Colon (tissue), 2 donors: ENCODE results near the gene HOXD11.

ENCODE experiments used
- FAIRE-seq: peaks from 2 replicates; lab custom pipeline; 2012; peaks lifted over from hg19 to GRCh38; lab: Jason Lieb, UNC
- donor health status: control.
- donor health status: control.

Gene HOXD11

DNA sequence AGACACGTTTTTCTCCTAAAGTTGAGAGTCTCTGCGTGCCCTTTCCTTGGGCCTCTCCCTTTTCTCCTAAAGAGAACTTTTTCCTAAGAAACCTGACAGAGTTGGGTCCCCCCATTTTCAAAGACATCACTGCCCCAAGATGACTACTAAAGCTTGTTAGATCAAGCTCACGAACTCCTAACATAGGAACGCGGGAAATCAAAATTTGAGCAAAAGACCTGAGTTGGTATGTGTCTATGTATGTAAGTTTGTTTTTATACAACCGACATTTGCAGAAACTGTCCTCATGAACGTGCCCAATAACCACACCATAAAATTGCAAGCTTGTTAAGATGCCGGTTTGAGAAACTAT, 13.2 kb upstream of the HOXD11 start:
- no peak for FAIRE-seq

DNA sequence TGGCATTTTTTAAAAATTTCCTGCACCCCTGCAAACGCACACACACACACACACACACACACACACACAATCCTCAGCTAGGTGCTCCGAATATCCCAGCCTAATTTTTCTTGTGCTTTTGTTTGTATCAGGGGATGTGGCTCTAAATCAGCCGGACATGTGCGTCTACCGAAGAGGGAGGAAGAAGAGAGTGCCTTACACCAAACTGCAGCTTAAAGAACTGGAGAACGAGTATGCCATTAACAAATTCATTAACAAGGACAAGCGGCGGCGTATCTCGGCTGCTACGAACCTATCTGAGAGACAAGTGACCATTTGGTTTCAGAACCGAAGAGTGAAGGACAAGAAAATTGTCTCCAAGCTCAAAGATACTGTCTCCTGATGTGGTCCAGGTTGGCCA, 12.7 kb upstream of the HOXD11 start:
- no peak for FAIRE-seq

DNA sequence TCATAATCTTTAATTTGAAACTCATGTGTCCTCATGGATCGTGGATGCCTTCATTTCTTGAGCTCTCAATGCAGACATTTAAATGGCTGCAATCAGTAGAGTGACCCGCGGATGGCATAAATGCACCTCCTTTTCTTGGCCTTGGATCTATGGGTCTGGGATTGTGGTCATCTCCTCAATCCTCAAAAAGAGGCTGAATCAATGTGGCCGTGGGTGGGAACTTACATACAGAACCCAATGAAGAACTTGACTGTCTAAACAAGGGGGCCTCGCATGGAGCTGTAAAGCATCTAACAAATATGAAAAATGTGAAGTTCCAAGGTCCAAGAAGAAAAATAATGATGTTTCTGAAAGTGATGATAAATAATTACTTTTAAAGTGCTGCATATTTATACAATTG, 11.7 kb upstream of the HOXD11 start:
- FAIRE-seq, result no peak

DNA sequence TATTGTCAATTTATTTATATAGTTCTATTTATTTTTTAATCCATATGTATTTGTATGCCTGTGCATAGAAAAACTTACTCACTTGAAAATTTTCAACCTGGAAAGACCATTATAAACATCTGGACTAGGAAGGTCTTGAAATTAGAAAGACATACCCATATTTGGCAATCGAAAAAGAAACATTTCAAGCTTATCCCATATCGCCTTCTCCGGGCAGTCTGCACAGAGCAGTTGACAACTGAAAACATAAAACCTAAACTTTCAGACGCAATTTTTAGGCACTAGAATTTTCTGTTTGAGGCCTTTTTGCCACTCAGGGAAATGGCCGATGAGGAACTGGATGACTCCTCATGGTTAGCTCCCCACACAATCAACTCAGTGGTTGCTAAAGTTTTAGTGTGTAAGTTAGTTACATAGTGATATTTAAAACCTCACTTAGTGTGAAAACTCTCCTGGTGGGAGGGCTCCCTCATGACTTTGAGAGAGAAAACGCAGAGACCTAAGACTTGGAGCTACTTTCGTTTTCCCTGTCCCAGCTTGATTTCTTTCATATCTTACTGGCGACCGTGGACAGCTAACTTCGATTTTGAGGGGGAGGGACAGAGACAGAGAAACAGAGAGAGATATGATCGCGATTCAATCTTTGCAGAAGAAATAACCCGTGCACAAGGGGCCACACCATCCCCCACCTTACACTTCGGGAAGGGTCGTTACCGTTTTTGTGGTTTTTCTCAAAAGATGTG, 10.7 kb upstream of the HOXD11 start:
- no peak for FAIRE-seq

DNA sequence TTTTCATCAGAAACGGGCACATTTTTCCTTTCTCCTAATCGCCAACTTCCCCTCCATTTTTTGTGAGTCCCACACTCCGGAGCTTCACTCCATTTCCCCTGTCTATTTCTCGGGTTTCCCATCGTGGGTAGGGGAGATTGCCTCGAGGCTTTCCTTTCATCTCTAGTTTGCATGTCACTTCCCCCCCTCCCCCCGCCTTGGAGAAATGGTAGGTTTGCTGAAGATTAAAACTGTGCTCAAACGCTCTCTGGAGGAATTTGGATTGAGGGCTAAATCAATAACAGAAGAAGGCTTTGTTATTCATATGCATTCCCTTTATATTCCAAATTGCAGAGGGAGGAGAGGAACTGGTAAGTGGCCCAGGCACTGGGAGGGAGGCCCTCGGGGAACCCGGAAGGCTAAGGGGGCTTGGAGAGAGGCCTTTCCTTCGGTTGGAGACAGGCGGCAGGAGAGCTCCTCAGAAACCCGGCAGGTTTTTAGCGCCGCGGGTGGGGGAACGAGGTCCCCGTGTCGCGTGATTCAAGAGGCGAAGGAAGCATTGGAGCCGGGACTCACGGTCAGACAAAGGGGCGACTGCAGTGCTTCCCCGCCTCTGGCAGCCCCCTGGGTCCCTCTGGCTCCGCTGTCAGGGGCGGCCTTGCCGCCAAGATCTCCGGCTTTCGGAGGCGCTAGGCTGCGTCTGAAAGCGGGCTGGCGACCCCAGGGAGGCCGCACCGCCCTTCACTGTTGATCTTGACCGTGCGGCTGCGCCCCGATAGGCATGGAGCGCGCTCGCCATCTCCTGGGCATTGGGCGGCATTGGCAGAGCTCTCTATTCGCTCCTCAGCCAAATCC, 9.9 kb upstream of the HOXD11 start:
- no peak for FAIRE-seq

DNA sequence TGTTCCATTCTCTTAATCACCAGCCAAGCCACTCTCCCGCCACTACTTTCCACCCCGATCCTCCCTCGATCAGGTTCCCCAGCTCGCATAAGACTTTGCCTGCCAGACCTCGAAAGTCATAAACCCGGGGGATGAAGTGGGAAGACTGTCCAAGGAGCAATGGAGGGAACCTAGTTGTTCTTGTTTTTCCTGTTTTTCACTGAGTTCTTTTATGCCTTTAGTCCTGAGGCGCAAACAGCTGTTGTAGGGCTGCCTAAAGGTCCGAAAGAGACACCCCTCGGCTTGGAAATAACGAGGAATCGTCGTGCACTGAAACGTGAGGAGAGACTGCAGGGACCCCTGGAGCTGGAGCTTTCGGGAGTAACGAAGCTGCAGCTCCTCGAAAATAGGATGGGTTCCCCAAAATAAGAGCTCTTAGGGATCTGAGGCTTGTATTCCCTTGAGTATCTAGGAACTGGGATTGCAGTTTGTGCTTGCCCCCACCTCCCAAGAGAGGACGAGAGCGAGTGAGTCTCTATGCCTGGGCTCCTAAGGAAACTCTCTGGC, 9.2 kb upstream of the HOXD11 start:
- no peak for FAIRE-seq

DNA sequence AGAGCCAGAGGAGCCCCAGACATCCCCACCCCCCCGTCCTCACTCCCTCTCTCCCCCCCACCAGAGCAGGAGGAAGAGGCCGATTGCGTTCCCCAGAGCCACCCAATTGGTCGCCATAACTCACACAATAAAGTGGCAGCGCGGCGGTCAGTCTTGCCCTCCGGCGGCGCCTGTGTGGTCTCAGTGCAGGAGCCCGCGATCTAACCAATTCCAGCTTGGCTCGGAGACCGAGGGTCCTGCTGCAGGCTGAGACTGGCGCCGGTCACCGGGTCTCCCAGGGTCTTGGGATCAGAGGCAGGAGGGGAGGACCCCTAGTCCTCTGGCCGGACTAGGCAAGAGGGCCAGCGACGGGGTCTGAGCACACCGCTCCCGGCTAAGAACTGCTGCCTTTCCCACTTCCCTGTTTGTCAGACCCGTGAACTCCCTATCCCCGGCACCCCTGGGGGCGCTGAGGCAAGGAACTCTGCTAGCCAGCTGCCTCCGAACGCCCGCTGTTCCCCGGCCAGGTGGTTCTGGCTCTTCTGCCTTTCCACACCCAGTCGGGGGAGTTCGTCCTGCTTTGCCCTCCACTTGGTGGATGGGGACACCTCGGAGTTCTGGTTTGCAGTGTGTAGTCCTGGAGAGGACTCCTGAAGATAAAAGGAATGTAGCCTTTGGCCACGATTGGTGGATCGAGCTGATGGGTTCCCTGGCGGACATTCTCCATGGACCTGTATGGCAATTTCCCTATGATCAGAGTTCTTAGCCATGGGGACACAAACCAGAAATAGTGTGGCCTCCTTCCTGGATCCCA, 8.5 kb upstream of the HOXD11 start:
- no peak for FAIRE-seq

DNA sequence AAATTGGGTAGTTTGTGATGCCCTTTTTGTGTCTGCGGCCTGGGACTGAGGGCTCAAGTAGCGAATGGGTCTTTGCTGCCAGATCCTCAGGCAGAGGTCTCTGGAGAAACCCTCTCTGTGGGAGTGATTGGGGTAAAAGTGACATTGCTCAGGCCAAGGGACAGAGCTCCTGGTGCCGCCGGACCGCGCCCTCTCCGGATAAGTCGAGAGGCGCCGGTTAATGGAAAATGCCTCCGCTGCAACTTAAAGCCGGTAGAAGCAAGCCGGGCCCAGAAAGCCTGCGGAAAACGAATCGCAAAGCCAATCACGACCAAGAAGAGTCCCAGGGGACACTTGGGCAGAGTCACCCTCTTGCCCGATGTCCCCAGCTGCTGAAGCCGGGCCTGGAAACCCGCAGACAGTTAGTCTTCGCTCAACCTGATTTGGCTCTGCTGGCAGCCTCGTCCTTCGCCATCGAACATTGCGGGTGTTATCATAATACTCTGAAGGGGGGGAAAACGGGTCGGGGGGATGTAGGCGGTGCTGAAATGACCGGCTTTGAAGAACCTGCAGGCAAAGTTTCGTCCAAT, 7.8 kb upstream of the HOXD11 start:
- FAIRE-seq, result no peak

DNA sequence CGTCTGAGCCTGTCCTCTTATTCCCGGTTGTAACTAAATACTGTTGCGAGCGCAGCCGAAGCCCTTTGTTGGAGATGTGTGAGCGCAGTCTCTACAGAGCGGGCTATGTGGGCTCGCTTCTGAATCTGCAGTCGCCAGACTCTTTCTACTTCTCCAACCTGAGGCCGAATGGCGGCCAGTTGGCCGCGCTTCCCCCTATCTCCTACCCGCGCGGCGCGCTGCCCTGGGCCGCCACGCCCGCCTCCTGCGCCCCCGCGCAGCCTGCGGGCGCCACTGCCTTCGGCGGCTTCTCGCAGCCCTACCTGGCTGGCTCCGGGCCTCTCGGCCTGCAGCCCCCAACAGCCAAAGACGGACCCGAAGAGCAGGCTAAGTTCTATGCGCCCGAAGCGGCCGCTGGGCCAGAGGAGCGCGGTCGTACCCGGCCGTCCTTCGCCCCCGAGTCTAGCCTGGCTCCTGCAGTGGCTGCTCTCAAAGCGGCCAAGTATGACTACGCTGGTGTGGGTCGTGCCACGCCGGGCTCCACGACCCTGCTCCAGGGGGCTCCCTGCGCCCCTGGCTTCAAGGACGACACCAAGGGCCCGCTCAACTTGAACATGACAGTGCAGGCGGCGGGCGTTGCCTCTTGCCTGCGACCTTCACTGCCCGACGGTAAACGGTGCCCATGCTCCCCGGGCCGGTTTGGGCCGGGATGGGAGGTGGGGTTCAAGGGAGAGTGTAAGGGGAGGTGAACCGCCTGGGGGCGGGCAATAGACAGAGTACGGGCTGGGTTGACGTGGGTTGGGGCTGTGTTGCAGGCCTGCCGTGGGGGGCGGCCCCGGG, 7.1 kb upstream of the HOXD11 start, which contains the start of gene HOXD12:
Gene HOXD12 (plus strand): TSS at position 68 of the 819 bp plus-strand sequence. CDS start 7 bp downstream, at position 75.
- no peak for FAIRE-seq

DNA sequence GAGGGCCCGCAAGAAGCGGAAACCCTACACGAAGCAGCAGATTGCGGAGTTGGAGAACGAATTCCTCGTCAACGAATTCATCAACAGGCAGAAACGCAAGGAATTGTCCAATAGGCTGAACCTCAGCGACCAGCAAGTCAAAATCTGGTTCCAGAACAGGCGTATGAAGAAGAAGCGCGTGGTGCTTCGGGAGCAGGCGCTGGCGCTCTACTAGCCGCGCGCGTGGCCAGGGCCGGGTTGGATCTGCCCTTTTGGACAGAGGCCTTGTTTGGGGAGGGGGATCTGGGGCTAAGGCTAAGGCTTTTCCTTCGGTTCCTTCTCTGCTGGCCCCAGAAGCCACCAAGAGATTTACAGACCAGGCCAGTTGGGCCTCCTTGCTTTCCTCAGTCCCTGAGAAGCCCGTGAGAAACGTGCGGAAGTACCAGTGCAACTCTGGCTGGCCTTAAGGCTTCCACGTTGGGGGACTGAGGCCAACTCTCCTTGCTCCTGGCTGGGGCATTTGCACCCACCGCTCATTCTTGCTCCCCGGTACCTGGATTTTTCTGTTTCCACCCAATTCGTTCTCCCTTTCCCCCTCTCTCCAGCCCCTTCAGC, 6.4 kb upstream of the HOXD11 start:
- no peak for FAIRE-seq

DNA sequence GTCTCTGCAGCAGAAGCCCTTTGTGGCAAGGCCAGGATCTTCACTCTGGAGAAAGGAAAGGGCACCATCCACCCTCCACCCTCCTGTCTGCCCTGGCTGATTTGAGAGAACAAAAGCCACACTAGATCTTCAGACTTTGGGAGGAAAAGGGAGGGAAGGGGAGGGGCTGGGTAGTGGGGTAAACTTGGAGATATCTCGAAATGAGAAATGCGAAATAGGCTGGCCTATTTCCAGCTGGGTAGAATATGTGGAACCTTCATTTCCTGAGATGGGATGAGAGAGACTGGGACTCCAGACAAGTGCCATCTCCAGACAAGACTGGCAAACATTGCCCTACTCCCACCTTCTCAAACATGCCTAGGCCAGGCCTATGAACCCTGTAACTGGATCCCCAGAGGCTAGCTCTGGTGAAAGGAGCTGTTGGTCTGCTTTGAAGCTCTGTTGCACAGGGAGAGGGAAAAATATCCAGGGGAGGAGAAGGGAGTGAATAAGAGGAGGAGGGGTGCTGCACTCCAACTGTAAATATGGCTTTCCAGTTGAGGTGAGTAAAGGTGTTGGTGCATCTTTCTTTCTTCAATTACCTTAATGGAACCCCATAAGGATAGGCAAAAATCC, 5.8 kb upstream of the HOXD11 start:
- no peak for FAIRE-seq

DNA sequence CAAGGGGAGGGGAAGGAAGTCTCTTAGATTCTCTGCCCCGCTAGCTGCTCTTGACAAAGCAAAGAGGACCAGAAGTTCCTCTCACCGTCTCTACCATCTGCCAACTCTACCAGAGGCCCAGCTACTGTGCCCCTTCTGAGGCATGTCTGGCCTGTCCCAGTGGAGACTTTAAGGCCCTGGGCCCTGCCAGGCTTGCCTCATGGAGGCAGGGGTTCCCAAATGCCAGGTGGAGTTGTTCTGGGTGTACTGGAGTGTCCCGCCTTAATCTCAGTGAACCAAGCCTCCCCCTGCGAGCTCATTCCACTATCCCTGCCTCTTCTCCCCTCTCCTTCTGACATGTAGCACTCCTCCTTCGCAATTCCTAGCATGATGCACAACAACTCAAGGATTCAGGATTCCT, 5.2 kb upstream of the HOXD11 start:
- FAIRE-seq, result no peak

DNA sequence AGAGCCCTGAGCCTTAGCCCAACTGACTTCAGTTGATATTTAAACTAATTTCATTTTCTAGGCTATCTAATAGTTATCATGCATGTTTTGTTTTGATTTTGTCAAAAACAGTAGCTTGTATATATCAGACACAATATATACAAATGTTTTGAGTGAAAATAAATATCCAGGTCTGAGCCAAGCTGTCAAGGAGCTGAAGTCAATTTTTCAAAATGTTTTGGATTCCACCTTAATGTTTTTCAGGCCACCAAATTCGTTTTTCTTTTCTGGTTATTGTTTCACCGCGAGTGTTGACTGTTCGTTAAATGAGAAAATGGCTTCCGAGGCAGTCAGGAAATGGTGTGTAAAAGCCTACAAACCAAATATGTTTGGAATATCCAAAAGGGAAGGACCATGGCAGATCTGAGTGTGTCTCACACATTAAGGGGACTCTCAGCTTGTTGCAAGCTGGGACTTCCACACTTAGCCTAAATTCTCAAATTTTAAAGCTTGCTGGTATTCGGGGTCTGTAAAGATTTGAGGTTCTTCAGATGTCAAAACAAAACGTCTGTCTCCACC, 4.7 kb upstream of the HOXD11 start:
- no peak for FAIRE-seq

DNA sequence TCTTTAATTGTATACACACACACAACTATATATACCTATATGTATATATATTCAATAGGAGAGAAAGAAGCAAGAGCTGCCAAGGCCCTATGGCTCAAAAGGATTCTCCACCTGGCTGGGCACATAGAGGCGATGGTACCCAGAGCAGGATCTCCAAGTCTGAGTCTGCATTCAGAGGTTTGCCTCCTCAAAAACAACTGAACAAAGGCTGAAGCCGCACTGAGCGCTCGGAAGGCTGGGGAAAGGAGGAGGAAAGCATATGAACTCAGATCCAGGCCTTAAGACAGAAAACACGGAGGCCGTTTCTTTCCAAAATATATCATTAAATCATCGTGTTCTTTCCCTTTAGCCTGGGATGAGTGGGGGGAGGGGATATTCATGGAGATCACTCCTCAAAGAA, 3.9 kb upstream of the HOXD11 start:
- FAIRE-seq, result no peak

DNA sequence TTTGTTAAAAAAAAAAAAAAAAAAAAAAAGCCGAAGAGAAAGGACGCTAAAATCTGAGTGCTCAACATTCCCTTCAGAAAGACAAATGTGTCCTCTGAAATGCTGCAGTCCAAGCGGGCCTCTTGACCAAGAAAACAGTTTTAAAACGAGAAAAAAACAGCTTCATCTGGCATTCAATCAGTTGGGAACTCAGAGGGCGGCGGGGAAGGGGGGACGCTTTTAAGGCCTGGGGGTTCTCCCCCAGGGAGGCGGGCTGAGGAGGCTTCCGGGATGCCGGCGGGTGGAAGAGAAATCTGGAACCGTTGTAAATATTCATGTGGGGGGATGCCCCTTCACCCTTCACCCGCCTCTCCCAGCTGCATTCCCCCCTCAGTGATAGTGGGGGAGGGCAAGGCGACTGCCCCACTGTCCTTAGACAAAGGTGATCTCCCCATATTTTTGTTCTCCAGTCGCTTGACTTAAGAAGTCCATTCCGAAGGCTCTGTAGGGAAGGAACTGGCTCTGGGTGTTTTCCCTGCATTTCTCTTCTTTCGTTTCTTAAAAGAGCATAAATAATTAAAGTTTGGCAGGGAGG, 3.3 kb upstream of the HOXD11 start:
- FAIRE-seq, result no peak

DNA sequence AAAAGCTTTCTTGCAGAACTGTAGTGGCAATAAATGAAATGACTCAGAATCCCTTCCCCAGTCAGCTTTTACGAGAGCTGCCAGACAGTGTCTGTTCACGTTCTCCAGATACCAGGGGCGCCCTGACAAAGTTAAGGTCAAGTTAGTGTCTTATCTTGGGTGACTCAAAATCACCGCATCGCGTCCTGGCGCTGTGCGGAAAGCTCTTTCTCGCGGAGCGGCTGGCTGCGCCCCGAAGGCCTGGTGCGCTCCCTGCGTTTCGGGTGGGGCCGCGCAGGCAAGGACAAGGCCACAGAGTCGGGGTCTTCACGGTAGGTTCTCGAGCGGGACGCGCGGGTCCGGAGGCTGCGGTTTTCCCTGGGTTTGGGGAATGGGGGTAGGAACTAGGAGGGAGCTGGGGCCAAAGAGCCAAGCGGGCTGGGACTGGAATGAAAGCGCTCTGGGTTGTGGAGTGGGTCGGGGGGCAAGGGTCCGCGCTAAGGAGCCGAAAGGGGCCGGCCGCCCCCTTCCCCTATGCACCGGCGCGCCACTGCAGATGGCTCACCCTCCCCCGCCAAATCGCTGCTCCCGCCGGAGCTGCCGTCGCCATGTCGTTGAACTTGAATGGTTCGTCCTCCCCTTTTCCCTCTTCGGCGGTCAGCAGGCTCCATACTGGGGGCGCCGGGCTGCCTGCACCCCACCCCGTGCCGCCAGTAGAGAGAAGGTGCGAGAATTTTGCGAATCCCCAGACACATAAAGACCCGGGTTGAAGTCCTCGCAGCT, 2.6 kb upstream of the HOXD11 start:
- FAIRE-seq, result no peak

DNA sequence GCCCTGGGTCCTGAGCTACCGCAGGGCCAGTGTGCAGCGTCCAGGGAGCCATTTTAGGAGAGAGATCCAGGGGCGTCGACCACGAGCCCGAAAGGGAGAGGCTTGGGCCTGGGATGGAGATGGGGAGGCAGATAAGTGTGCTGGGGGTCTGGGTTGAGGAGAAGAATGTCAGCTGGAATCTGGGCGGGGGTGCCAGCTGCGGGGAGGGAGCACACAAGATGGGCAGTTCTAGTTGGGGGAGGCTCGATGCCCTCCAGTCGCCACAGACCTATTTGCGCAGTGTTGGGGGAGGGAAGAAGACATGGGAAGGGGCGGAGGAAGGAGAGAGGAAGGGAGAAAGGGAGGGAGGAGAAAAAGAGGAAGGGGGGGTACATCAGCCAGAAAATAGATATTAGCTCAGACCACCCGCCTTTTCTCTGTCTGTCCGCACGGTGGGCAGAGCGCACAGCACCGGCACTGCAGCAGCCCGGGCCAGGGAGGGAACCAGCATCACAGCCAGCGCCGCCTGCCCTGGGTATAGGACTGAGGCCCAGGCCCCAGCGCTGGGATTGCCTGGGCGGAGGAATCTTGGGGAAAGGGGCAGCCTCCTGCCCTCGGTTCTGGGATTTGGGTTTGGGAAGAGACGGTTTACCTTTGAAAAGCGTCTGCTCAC, 1.9 kb upstream of the HOXD11 start:
- FAIRE-seq, result no peak
